Activated CD8-positive, alpha-beta memory T cell treated with anti-CD3 and anti-CD28 coated beads, Interleukin-2, amount 10 ng/mL, durations not matched to agents 7 days and 5 days (primary cell): Measurements from ENCODE around the gene POLD2. TPM values are rescaled to one million over a fixed set of nuclear protein-coding genes. Genes with fewer than 3 reads are reported as not detected.
A peak's percentile ranks its signal among the peaks of the same experiment; 100 is the strongest.
"Not testable (repeated sequence)": the region's sequence is repeated elsewhere in the genome, so short reads cannot be mapped to it uniquely, and the experiment has no call there.

Experiments
- ATAC-seq: fragments of 150-1000 bp; cut with Tn5 transposase; one replicate; pipeline ENCODE4 v1.10.0; 2021; ENCODE audit warnings: moderate library complexity
- CTCF ChIA-PET: fragments of 350-600 bp; sonication (Branson Sonifier 250); formaldehyde crosslinking; loops from one replicate; lab custom pipeline; 2021; ENCODE audit warnings: antibody characterized with exemption; lab: Charles Lee
- DNase-seq: peaks from one replicate; pipeline ENCODE4 v3.0.0-alpha.2; 2020
- H3K27ac Mint-ChIP-seq: one replicate; pipeline ENCODE4 v1.8.0; 2021; ENCODE audit warnings: mild to moderate bottlenecking, mixed read lengths
- H3K27me3 Mint-ChIP-seq: one replicate; pipeline ENCODE4 v1.8.0; 2021; ENCODE audit warnings: mixed read lengths
- H3K36me3 Mint-ChIP-seq: one replicate; pipeline ENCODE4 v1.8.0; 2021; ENCODE audit warnings: mild to moderate bottlenecking, mixed read lengths
- H3K4me1 Mint-ChIP-seq: one replicate; pipeline ENCODE4 v1.8.0; 2021; ENCODE audit warnings: mixed read lengths
- H3K4me3 Mint-ChIP-seq: one replicate; pipeline ENCODE4 v1.8.0; 2021; ENCODE audit warnings: mild to moderate bottlenecking, moderate library complexity, mixed read lengths
- H3K9me3 Mint-ChIP-seq: one replicate; pipeline ENCODE4 v1.8.0; 2022; ENCODE audit warnings: low read depth, mixed read lengths
- total RNA-seq, 2 experiments: library from RNA; stranded (reverse); gene quantifications; one replicate each; pipeline ENCODE4 v1.2.3, GENCODE V29; 2021

Gene POLD2
- total RNA-seq, 2 experiments from 2014 or later: 130 to 158 TPM

GRCh38 chr7:44138698-44139097 lies 15.3 kb upstream of the POLD2 start:
- no peak overlapping the region for H3K27ac Mint-ChIP-seq
- ATAC-seq (no peak), DNase-seq (no peak)
- H3K36me3 Mint-ChIP-seq: no peaks in the 10 kb centered on the region
- CTCF ChIA-PET: no interaction called here
- no peak overlapping the region for H3K4me3 Mint-ChIP-seq
- H3K4me1 Mint-ChIP-seq: no peaks in the 10 kb centered on the region
- peaks cover 2% of the 10 kb centered on the region for H3K27me3 Mint-ChIP-seq
- no peaks in the 10 kb centered on the region for H3K9me3 Mint-ChIP-seq

DNA sequence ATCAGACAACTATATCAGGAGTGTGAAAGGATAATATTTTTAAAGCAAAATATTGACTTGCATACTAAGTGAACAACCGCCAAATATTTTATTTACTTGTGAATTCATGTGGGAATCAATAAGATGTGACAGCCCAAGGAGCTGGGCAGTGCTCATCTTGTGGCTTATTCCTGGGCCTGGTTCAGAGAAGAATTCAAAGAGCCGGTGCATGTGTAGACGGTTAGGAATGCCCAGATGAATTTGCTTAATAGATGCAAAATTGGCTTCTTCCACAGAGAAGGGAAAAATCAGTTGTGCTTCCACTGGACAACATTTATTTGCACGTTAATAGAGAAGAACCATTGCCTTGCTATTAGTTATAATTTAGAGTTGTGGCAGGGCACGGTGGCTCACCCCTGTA lies 13.4 kb upstream of the POLD2 start:
- peaks cover 3% of the 10 kb centered on the region for H3K27me3 Mint-ChIP-seq
- H3K4me1 Mint-ChIP-seq: no peaks in the 10 kb centered on the region
- H3K36me3 Mint-ChIP-seq: no peaks in the 10 kb centered on the region
- no peaks in the 10 kb centered on the region for H3K9me3 Mint-ChIP-seq
- DNase-seq: no peak
- no peak for ATAC-seq
- no peak overlapping the region for H3K27ac Mint-ChIP-seq
- CTCF ChIA-PET: no interaction called here
- H3K4me3 Mint-ChIP-seq: no peak overlapping the region

GRCh38 chr7:44134943-44135628 lies 11.7 kb upstream of the POLD2 start:
- no peak overlapping the region for H3K4me3 Mint-ChIP-seq
- no peak for DNase-seq
- ATAC-seq: no peak
- H3K9me3 Mint-ChIP-seq: no peaks in the 10 kb centered on the region
- CTCF ChIA-PET: interaction anchor here (1.0 kb wide), 1 partner anchor 13 kb away, joined by 4 read pairs; no protein-coding TSS in a partner anchor
- no peak overlapping the region for H3K27ac Mint-ChIP-seq
- no peaks in the 10 kb centered on the region for H3K36me3 Mint-ChIP-seq
- H3K27me3 Mint-ChIP-seq: peaks cover 3% of the 10 kb centered on the region
- H3K4me1 Mint-ChIP-seq: peaks cover 7% of the 10 kb centered on the region

DNA sequence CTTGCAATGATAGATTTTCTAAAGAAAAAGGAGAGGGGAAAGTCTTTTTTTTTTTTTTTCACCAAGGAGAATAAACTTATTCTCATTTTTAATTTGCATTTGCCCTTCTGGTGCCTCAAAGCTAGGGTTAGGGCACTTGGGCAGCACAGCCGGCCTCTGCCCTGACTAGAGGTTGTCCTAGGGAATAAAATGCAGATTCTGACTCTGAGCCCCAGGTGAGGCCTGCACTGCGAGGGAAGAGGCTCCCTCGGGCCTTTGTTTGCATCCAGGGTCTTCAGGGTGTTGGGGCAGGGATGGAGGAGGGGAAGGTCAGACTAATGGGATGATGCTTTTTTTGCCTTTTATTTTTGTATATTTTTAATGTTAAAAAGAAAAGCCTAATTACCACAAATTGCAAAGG lies 9.9 kb upstream of the POLD2 start:
- H3K27ac Mint-ChIP-seq: no peak overlapping the region
- CTCF ChIA-PET: no interaction called here
- no peak overlapping the region for H3K4me3 Mint-ChIP-seq
- no peaks in the 10 kb centered on the region for H3K9me3 Mint-ChIP-seq
- no peaks in the 10 kb centered on the region for H3K36me3 Mint-ChIP-seq
- DNase-seq: no peak
- ATAC-seq: no peak
- H3K4me1 Mint-ChIP-seq: peaks cover 14% of the 10 kb centered on the region
- H3K27me3 Mint-ChIP-seq: peaks cover 3% of the 10 kb centered on the region

DNA sequence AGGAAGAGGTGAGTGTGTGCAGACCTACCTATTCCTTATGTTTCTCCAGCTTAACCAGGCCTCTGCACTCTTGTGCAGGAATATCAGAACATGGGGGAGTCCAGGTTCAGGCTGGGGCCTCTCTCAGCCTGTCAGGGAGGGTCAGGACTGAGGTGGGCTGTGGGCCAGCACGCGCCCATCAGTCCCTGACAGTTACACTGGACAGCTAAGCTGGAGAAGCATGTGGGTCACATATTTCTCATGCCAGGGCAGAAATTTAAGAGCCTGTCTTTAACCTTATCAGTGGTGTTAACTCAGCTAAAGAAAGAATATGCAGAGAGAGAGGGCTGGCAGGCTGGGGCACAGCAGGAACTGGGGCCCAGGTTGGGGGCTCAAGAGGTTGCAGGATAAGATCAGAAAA lies 8.7 kb upstream of the POLD2 start:
- Mint-ChIP-seq H3K9me3 (no peaks in the 10 kb centered on the region), H3K27me3 (peaks cover 8% of the 10 kb centered on the region), H3K4me1 (peaks cover 14% of the 10 kb centered on the region), H3K27ac (no peak overlapping the region), H3K36me3 (no peaks in the 10 kb centered on the region), H3K4me3 (no peak overlapping the region)
- CTCF ChIA-PET: no interaction called here
- DNase-seq (no peak), ATAC-seq (no peak)

DNA sequence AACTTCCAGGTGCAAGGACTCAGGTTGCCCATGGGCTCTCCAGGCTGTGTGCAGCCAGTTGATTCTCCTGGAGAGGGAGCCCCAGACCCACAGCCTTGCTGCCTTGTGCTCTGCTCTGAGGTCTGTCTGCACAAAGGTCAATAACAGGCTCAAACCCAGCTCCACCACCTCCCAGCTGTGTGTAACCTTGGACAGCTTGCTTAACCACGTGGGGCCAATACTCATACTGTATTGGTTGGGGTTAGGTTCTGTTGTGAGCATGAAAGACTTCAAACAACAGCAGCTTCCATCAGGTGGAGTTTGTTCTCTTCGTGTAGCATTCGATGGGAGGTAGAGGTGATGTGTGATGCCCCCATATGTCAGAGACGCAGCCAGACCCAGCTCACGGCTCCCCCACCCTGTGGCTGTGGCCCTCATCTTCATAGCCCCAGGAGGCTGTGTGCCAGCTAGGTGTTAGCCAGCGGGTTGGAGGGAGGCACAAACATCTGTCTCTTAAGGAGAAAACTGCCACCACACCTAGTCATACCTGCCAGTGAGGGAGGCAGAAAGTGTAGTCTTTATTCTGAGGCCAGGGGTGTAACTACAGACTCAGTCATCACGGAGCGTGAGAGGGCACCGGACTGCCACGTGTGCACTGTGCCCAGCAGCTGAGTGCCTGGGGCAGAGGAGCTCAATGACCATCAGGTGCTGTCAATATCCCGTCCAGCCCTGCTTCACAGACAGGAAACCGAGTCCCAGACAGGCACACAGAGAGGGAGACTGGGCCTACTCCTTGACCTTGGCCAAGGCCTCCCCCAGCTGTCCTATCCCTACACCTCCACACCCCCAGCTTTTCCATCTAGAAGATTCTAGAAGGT lies 8.1 kb upstream of the POLD2 start:
- H3K27me3 Mint-ChIP-seq: peaks cover 12% of the 10 kb centered on the region
- DNase-seq: no peak
- peaks cover 14% of the 10 kb centered on the region for H3K4me1 Mint-ChIP-seq
- CTCF ChIA-PET: interaction anchor here (1.4 kb wide), 1 partner anchor 9 kb away, joined by 3 read pairs; no protein-coding TSS in a partner anchor
- no peaks in the 10 kb centered on the region for H3K9me3 Mint-ChIP-seq
- no peak for ATAC-seq
- no peak overlapping the region for H3K4me3 Mint-ChIP-seq
- no peaks in the 10 kb centered on the region for H3K36me3 Mint-ChIP-seq
- no peak overlapping the region for H3K27ac Mint-ChIP-seq

GRCh38 chr7:44128721-44129582 lies 5.6 kb upstream of the POLD2 start:
- H3K9me3 Mint-ChIP-seq: no peaks in the 10 kb centered on the region
- no peak overlapping the region for H3K27ac Mint-ChIP-seq
- no peak overlapping the region for H3K4me3 Mint-ChIP-seq
- no peak for ATAC-seq
- H3K27me3 Mint-ChIP-seq: peaks cover 20% of the 10 kb centered on the region
- CTCF ChIA-PET: no interaction called here
- no peaks in the 10 kb centered on the region for H3K36me3 Mint-ChIP-seq
- no peak for DNase-seq
- peaks cover 17% of the 10 kb centered on the region for H3K4me1 Mint-ChIP-seq

GRCh38 chr7:44127161-44127560 lies 3.8 kb upstream of the POLD2 start:
- DNase-seq (no peak), ATAC-seq (no peak)
- Mint-ChIP-seq H3K36me3 (no peaks in the 10 kb centered on the region), H3K9me3 (no peaks in the 10 kb centered on the region), H3K27me3 (peaks cover 20% of the 10 kb centered on the region), H3K4me3 (no peak overlapping the region), H3K27ac (no peak overlapping the region), H3K4me1 (peaks cover 23% of the 10 kb centered on the region)
- CTCF ChIA-PET: interaction anchor here (0.9 kb wide), 1 partner anchor 18 kb away, joined by 3 read pairs; no protein-coding TSS in a partner anchor

GRCh38 chr7:44126574-44126973 lies 3.2 kb upstream of the POLD2 start:
- not testable (repeated sequence) for H3K9me3 Mint-ChIP-seq, DNase-seq, H3K36me3 Mint-ChIP-seq, H3K27ac Mint-ChIP-seq, H3K4me3 Mint-ChIP-seq, ATAC-seq
- Mint-ChIP-seq H3K27me3 (peaks cover 18% of the 10 kb centered on the region), H3K4me1 (peaks cover 28% of the 10 kb centered on the region)
- CTCF ChIA-PET: interaction anchor here (0.6 kb wide), 1 partner anchor 136 kb away, joined by 3 read pairs; no protein-coding TSS in a partner anchor

- Mint-ChIP-seq H3K4me1 (peaks cover 36% of the 10 kb centered on the region), H3K27ac (no peak overlapping the region), H3K36me3 (peaks cover 7% of the 10 kb centered on the region), H3K27me3 (peaks cover 18% of the 10 kb centered on the region), H3K4me3 (peak overlapping the region; percentile 79), H3K9me3 (no peaks in the 10 kb centered on the region)
- ATAC-seq (no peak), DNase-seq (no peak)
- CTCF ChIA-PET: interaction anchor here (1.2 kb wide), 1 partner anchor 43 kb away, joined by 3 read pairs; no protein-coding TSS in a partner anchor
Measured at GRCh38 chr7:44124822-44125202, 1.5 kb upstream of the POLD2 start.

DNA sequence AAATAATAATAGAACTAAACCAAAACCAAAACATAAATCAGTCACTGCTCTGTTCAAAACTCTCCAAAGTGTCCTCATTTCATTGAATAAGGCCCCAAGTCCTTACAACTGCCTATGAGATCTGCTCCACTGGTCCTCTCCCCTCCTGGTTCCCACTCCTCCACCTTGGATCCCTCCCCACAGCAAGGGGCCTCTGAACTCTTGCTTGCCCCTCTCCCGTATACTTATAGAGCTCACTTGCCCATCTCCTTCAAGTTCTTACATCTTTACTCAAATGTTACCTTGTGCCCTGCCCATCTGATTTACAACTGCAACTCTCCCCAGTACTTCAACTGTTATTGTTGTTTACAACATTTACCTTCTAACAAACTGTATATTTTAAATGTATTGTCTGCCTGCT lies 819 bp downstream of the POLD2 start:
- H3K4me3 Mint-ChIP-seq: peak overlapping the region; percentile 79
- CTCF ChIA-PET: interaction anchor here (0.9 to 1.3 kb wide), 6 partner anchors 8 to 443 kb away, joined by 3 to 4 read pairs (median 4); no protein-coding TSS in a partner anchor
- peaks cover 15% of the 10 kb centered on the region for H3K27me3 Mint-ChIP-seq
- H3K36me3 Mint-ChIP-seq: peaks cover 23% of the 10 kb centered on the region
- peak overlapping the region; percentile 61 for H3K27ac Mint-ChIP-seq
- no peak for DNase-seq
- no peak for ATAC-seq
- peaks cover 39% of the 10 kb centered on the region for H3K4me1 Mint-ChIP-seq
- H3K9me3 Mint-ChIP-seq: no peaks in the 10 kb centered on the region

GRCh38 chr7:44121761-44122420 lies 1.5 kb downstream of the POLD2 start:
- Mint-ChIP-seq H3K9me3 (no peaks in the 10 kb centered on the region), H3K4me1 (peaks cover 39% of the 10 kb centered on the region), H3K27me3 (peaks cover 12% of the 10 kb centered on the region), H3K27ac (no peak overlapping the region), H3K36me3 (peaks cover 27% of the 10 kb centered on the region), H3K4me3 (peak overlapping the region; percentile 79)
- CTCF ChIA-PET: interaction anchor here (1.2 to 1.3 kb wide), 2 partner anchors 9 to 13 kb away, joined by 3 to 4 read pairs; no protein-coding TSS in a partner anchor
- ATAC-seq: no peak
- DNase-seq: no peak
